ENCODE measurements around the gene AHDC1. TPM values are rescaled to one million over a fixed set of nuclear protein-coding genes. Genes with fewer than 3 reads are reported as not detected.

AHDC1 gene
- polyA plus RNA-seq, 1 donor (not counting 4 experiments of a cell fraction or from before 2014, with no cell fraction given), result 4.2 TPM

- dilution Hi-C loops (cut with MboI; ENCODE audit: extremely low pct_ligation_motif_present, low sequenced_read_pairs), result no loop called here
- FAIRE-seq, result no peak
- TF ChIP-seq CTCF (optimal IDR thresholded peaks at IDR 0.05 in 1 of 3, IDR thresholded peaks at IDR 0.05 in 1 of 3, conservative IDR thresholded peaks at IDR 0.05 in 1 of 3; ENCODE audit: extremely low read depth in 1 of 3, insufficient read depth in 2 of 3, low read length in 3 of 3), result peak; percentile 34 to 39 (median 38)
- no peak for TF ChIP-seq EZH2 (IDR thresholded peaks at IDR 0.05; ENCODE audit: low read length)
Measured at GRCh38 chr1:27616441-27616840, 12.5 kb upstream of the AHDC1 start.

DNA sequence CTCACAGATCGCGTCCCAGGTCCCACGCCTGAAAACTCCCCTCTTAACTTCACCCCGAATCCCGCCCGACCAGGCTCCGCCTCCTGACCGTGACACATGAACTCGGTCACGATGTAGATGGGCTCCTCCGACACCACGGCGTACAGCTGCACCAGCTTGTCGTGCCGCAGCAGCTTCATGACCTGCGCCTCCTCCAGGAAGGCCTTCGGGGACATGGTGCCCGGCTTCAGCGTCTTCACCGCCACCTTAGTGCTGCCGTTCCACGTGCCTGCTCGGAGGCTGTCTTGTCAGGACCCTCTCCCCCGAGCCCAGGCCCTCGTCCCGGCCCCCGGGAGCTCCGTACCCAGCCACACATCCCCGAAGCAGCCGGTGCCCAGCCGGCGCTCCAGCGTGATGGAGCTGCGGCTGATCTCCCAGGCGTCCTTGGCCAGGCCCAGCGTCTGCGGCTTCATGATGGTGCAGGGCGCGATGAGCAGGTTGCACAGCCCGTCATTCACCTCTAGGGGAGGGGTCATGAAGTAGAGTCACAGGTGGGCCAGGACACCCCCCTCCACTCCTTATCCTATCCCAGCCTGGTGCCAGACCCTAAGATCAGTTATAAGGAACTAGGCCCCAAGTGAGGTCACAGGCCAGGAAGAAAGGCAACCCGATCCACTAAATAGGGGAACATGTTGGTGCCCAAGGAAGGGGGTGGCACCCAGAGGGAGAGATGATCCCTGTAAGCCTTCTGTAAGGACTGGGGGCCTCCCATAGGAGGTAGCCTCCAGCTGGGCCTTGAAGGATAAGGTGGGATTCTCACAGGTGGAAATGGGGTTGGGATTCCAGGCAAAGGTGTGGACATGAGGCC lies 11.6 kb upstream of the AHDC1 start:
- Histone ChIP-seq H2AFZ (ENCODE audit: control insufficient read depth, low read length) (no peak overlapping the region), H3K36me3 (ENCODE audit: control insufficient read depth in 2 of 2, extremely low read depth in 1 of 2, insufficient read depth in 2 of 2, low read length in 2 of 2) (no peaks in the 10 kb centered on the region), H3K9ac (ENCODE audit: control insufficient read depth, extremely low read depth, insufficient read depth, low read length) (no peak overlapping the region), H3K9me3 (ENCODE audit: control insufficient read depth, low read depth, low read length) (no peaks in the 10 kb centered on the region), H3K4me2 (ENCODE audit: control insufficient read depth, extremely low read depth, insufficient read depth, low read depth, low read length) (no peak overlapping the region), H3K27me3 (ENCODE audit: control insufficient read depth, extremely low read depth, insufficient read depth, low read length) (peaks cover 13% of the 10 kb centered on the region), H4K20me1 (ENCODE audit: control insufficient read depth, extremely low read depth, insufficient read depth, low read length) (no peaks in the 10 kb centered on the region), H3K4me1 (ENCODE audit: control insufficient read depth, extremely low read depth, insufficient read depth, low read length) (no peaks in the 10 kb centered on the region), H3K4me3 (ENCODE audit: control insufficient read depth in 2 of 3, extremely low read depth in 1 of 3, insufficient read depth in 2 of 3, low read depth in 1 of 3, low read length in 3 of 3) (no peak overlapping the region), H3K79me2 (ENCODE audit: control insufficient read depth, insufficient read depth, low read length) (no peaks in the 10 kb centered on the region), H3K9me1 (ENCODE audit: control insufficient read depth, extremely low read depth, insufficient read depth, low read length) (no peaks in the 10 kb centered on the region), H3K27ac (ENCODE audit: control insufficient read depth, insufficient read depth, low read length) (no peak overlapping the region)
- TF ChIP-seq EZH2 (IDR thresholded peaks at IDR 0.05; ENCODE audit: low read length) (no peak), CTCF (optimal IDR thresholded peaks at IDR 0.05 in 1 of 3, IDR thresholded peaks at IDR 0.05 in 1 of 3, conservative IDR thresholded peaks at IDR 0.05 in 1 of 3; ENCODE audit: extremely low read depth in 1 of 3, insufficient read depth in 2 of 3, low read length in 3 of 3) (no peak)
- DNase-seq (ENCODE audit: low read depth, low spot score) (no peak), FAIRE-seq (no peak)
- dilution Hi-C loops (cut with MboI; ENCODE audit: extremely low pct_ligation_motif_present, low sequenced_read_pairs), result no loop called here

More at GRCh38 chr1:27616441-27616840, 12.5 kb upstream of the AHDC1 start:
- Histone ChIP-seq H4K20me1 (ENCODE audit: control insufficient read depth, extremely low read depth, insufficient read depth, low read length) (no peaks in the 10 kb centered on the region), H3K4me1 (ENCODE audit: control insufficient read depth, extremely low read depth, insufficient read depth, low read length) (no peaks in the 10 kb centered on the region), H3K9me3 (ENCODE audit: control insufficient read depth, low read depth, low read length) (no peaks in the 10 kb centered on the region), H3K36me3 (ENCODE audit: control insufficient read depth in 2 of 2, extremely low read depth in 1 of 2, insufficient read depth in 2 of 2, low read length in 2 of 2) (no peaks in the 10 kb centered on the region), H3K9me1 (ENCODE audit: control insufficient read depth, extremely low read depth, insufficient read depth, low read length) (no peaks in the 10 kb centered on the region), H3K4me2 (ENCODE audit: control insufficient read depth, extremely low read depth, insufficient read depth, low read depth, low read length) (no peak overlapping the region), H3K27me3 (ENCODE audit: control insufficient read depth, extremely low read depth, insufficient read depth, low read length) (peaks cover 13% of the 10 kb centered on the region), H2AFZ (ENCODE audit: control insufficient read depth, low read length) (no peak overlapping the region), H3K9ac (ENCODE audit: control insufficient read depth, extremely low read depth, insufficient read depth, low read length) (no peak overlapping the region), H3K27ac (ENCODE audit: control insufficient read depth, insufficient read depth, low read length) (no peak overlapping the region), H3K79me2 (ENCODE audit: control insufficient read depth, insufficient read depth, low read length) (no peaks in the 10 kb centered on the region), H3K4me3 (ENCODE audit: control insufficient read depth in 2 of 3, extremely low read depth in 1 of 3, insufficient read depth in 2 of 3, low read depth in 1 of 3, low read length in 3 of 3) (no peak overlapping the region)
- no peak for DNase-seq (ENCODE audit: low read depth, low spot score)
